GM12891 (cell line): Measurements from ENCODE around the gene C16orf92.

Experiments
- DNase-seq: peaks from one replicate; pipeline ENCODE4 v3.0.0; 2011; ENCODE audit warnings: low spot score; ENCODE audit not compliant: insufficient read length
- FAIRE-seq: peaks from 2 replicates; lab custom pipeline; 2011; peaks lifted over from hg19 to GRCh38; lab: Jason Lieb, UNC
- PAX5 ChIP-seq: IDR thresholded peaks from 2 replicates; pipeline ENCODE4 v1.6.1; 2011; ENCODE audit warnings: low read length, moderate library complexity, mild to moderate bottlenecking; ENCODE audit not compliant: insufficient read depth, severe bottlenecking
- POLR2A ChIP-seq: IDR thresholded peaks from 2 replicates; pipeline ENCODE4 v1.6.1; 2011; ENCODE audit warnings: low read depth, low read length, control low read depth
- POLR2AphosphoS5 ChIP-seq: IDR thresholded peaks from 2 replicates; pipeline ENCODE4 v1.6.1; 2011; ENCODE audit warnings: low read depth, low read length, control low read depth
- POU2F2 ChIP-seq: IDR thresholded peaks from 2 replicates; pipeline ENCODE4 v1.6.1; 2011; ENCODE audit warnings: low read depth, mild to moderate bottlenecking, control low read depth, low read length, moderate library complexity
- SPI1 ChIP-seq: IDR thresholded peaks from 2 replicates; pipeline ENCODE4 v1.6.1; 2011; ENCODE audit warnings: low read depth, low read length, control low read depth
- TAF1 ChIP-seq: IDR thresholded peaks from 2 replicates; pipeline ENCODE4 v1.6.1; 2011; ENCODE audit warnings: low read depth, low read length, control low read depth

C16orf92 gene

DNA sequence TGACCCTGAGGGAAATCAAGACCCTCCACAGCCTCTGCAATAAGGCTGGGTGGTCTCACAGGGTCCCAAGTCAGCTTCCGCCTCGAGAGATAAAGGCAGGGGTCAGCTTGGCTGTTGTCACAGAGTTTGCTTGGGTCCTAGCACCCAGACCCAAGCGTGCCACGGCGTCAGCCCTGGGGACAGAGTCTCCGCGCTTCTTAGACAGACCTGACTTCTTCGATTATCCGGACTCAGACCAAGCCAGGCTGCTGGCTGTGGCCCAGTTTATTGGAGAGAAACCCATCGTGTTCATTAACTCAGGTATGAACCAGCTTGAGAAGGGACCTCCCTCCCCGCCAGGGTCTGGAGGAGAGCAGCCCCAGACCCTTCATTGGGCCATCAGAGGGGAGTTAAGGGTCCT, 588 bp downstream of the C16orf92 start:
- DNase-seq (no peak), FAIRE-seq (no peak)
- TF ChIP-seq POLR2AphosphoS5 (no peak), SPI1 (no peak), TAF1 (no peak), PAX5 (no peak)

DNA sequence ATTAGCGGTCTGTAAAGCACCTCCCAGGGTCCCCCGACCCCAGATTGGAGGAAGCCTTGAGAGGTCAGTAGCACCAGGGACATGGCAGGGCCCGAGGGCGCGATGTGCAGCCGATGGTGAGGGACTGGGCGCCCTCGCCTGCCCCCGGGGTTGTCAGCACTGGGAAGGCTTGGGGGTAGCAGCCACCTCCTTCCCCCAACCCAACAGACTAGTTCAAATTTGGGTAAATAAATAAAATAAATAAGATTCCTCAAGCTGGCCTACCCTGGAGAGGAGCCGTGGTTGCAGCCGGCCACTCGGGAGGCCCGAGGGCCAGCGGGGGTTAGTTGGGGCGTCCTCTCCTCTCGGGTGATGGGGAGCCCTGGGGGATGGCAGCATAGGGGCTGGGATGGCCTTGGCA, 1.5 kb downstream of the C16orf92 start:
- DNase-seq (no peak), FAIRE-seq (no peak)
- TF ChIP-seq PAX5 (no peak), POU2F2 (no peak), POLR2A (no peak), POLR2AphosphoS5 (no peak), SPI1 (no peak), TAF1 (no peak)

DNA sequence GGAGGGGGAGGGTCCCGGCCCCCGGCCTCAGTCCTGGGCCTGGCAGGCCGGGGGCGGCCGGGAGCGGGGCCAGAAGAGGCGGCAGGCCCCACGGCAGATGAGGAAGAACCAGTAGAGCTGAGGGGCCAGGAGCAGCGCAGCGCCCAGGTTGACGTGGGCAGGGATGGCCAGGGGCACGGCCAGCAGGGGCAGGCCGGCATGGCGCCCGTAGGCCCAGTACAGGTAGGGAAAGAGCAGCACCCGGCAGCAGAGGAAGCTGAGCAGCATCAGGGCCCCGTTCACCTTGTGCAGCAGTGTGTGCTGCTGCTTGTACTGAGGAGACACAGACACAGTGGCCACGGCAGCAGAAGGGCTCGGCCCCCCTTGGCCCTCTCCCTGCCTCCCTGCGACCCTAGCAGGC, 2.2 kb downstream of the C16orf92 start:
- FAIRE-seq, result no peak
- TF ChIP-seq TAF1 (no peak), POLR2A (no peak), POU2F2 (no peak), PAX5 (no peak), SPI1 (no peak), POLR2AphosphoS5 (no peak)

DNA sequence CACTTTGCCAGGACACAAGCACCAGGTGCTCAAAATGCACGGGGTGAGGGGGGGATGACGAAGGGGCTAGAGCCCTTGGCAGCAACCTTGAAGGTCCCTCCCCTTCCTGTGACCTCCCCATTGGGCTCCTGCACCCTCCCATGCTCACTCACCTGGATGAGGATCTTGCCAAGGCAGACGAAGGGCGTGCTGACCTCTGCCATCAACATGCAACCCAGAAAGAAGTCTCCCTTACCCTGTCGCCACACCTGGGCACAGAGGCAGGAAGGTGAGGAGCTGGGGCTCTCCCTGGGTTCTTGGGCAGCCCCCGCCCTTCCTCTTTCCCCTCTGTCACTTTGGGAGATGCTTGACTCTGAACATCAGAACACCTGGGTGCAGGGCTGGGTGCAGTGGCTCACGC, 2.6 kb downstream of the C16orf92 start:
- no peak for FAIRE-seq
- TF ChIP-seq PAX5 (no peak), POLR2AphosphoS5 (no peak), POLR2A (no peak), SPI1 (no peak), POU2F2 (no peak), TAF1 (no peak)
- DNase-seq, result no peak

More for the DNA sequence above, 2.2 kb downstream of the C16orf92 start:
- no peak for DNase-seq

DNA sequence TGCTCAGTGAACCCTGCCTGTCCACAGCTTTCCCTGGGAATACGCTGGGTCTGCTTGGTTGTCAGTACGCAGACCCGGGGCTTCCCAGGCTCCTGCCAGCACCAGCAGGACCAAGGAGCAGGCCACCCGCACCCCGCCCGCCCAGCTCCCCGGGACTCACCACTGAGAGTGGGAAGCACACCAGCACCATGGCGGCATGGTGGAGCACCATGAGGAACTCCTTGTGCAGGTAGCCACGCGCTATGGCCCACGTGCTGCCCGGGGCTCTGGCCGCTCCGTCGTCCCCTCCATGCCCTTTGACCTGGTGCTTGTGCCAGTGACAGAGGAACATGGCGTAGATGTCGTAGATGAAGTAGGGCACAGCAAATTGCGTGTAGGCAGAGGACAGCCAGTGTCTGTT, 3.5 kb downstream of the C16orf92 start:
- FAIRE-seq (no peak), DNase-seq (no peak)
- no peak for TF ChIP-seq POLR2AphosphoS5
- no peak for TF ChIP-seq TAF1
- TF ChIP-seq POU2F2, result no peak
- TF ChIP-seq POLR2A, result no peak
- TF ChIP-seq PAX5, result no peak
- no peak for TF ChIP-seq SPI1

DNA sequence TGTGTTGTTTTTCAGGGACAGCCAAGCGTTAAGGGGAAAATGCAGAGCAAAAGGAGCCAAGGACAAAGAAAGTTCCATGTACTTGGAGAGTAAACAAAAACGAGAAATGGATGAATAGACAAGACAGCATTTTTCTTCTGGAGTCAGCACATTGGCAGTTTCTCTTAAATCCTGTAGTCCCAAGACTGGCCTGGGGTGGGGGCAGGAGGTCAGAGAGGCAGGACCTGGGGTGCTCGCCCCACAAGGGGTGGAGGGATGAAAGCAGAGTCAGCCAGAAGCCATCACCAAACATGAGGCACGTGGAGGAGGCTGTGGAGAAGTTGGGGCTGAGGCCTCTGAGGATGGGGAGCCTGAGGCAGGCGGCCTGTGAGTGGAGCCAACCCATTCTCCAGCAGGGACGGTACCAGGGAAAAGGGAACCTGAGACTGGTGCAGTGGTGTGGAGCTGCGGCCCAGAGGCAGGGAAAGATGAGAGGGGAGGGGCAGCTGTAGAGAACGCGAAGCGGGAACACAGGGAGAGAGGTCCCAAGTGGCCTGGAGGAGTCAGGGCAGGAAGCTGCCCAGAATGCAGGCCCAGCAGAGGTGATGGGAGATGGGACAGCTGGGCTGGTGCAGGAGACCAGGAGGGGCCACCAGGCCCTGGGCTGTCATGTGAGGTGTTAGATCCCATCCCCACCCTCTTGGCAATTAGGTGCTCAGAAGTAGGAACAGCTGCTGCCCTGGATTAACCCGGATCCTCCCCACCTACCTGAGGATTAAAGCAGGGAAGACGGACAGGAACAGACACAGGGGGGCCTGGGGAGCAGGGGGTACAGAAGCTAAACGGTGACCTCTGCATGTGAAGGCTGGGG, 4.8 kb downstream of the C16orf92 start:
- no peak for FAIRE-seq
- TF ChIP-seq POLR2A, result no peak
- no peak for TF ChIP-seq POLR2AphosphoS5
- no peak for TF ChIP-seq POU2F2
- TF ChIP-seq PAX5, result no peak
- TF ChIP-seq SPI1, result no peak
- TF ChIP-seq TAF1, result no peak

DNA sequence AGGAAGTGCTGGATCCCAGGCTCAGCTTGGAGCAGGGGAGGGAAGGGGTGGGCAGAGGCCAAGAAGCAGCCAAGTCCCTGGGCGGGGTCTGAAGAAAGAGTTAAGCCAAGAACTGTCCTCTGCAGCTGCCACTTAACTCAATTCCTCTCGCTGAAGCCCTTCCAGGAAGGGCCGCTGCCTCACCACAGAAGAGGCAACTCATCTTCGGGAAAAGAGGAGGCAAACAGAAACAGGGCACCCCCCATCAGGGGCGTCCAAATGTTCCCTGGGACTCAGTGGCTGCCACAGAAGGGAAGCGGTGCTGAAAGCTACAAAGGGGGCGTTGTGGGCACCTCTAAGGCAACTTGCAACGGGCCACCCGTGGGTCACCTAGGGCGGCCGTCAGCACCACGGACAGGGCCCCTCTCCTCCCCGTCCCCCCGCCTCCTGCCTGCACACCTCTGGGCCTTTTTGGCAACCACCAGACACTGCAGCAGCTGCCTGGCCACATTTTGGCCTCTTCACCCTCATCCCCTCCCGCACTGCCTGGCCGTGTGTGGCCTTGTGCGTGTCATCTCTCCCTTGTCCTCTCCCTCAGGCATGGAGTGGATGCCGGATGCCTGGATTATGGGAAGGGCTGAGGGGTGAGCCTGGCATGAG, 5.6 kb downstream of the C16orf92 start:
- DNase-seq, result no peak
- FAIRE-seq, result no peak
- TF ChIP-seq SPI1, result no peak
- no peak for TF ChIP-seq POU2F2
- TF ChIP-seq POLR2A, result no peak
- TF ChIP-seq POLR2AphosphoS5, result no peak
- TF ChIP-seq TAF1, result no peak
- TF ChIP-seq PAX5, result no peak

More for the DNA sequence above, 4.8 kb downstream of the C16orf92 start:
- DNase-seq, result no peak

DNA sequence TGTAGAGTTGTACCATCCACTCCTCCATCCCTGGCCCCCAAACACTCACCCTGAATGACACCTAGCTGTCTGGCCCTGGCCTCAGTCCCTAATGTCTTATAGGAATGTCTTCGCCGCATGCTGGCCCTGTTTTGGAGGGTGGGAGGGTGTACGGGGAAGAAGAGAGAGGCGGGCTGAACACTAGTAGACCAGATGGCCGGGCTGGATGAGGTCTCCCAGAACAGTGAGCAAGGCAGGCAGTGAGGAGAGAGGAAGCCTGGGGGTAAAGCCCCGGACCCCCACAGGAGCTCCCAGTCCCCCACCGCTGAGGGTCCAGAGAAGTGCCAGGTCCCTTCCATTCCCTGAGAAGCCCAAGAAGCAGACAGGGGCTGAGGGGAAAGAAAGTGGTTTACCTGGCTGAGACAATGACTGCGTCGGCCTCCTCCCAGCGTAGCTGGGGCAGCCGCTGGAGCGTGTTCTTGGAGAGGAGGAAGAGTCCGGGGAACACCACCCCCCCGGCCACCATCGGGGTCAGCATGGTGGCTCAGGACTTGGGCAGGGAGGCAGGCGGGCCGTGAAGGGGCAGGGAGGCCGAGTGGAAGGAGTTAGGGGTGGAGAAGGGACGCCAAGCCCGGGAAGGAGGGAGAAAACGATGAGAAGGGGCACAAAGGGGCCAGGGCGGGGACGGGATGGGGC, 7.2 kb downstream of the C16orf92 start:
- FAIRE-seq, result no peak
- TF ChIP-seq SPI1 (no peak), PAX5 (no peak), POU2F2 (no peak), POLR2AphosphoS5 (no peak), POLR2A (no peak), TAF1 (no peak)
- DNase-seq, result no peak

DNA sequence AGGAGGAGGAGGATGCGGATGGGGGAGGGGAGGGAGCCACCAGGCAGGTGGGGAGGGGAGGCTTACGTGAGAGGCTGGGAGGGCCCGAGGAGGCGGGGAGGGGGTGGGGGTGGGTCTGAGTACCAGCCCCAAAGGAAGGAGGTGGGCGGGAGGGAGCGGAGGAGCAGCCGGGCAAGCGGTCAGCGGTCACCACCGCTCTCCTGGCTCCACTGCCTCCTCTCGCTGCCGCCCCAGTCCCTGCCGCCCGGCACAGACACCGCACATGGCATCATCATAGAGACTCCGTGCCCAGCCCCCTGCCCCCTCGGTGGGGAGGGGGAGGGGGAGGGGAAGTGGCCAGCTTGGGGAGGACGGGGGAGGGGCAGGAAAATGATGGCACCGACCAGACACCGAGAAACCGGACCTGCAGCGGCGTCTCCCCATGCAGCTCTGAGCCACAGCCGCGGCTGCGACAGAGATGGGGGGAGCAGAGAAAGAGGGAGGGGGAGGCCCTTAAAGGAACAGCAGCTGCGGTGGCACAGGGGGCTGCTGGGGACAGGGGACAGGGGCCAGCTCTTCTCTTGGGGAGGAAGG, 7.9 kb downstream of the C16orf92 start, which contains the start of gene TLCD3B:
TSS of gene TLCD3B (minus strand) at position 431 of the 573 bp plus-strand sequence. CDS start 744 bp downstream, outside the sequence.
- DNase-seq (no peak), FAIRE-seq (no peak)

More for the DNA sequence above, 7.9 kb downstream of the C16orf92 start, which contains the start of gene TLCD3B:
- TF ChIP-seq PAX5, result no peak
- no peak for TF ChIP-seq POU2F2
- no peak for TF ChIP-seq POLR2AphosphoS5
- TF ChIP-seq SPI1, result no peak
- no peak for TF ChIP-seq TAF1
- TF ChIP-seq POLR2A, result no peak
